Hematopoietic multipotent progenitor cell treated with erythropoietin and hydrocortisone succinate and interleukin-3 and kit ligand, for 15 days (in vitro differentiated cells): ENCODE results near the gene IFITM1.
"Not testable (repeated sequence)": the region's sequence is repeated elsewhere in the genome, so short reads cannot be mapped to it uniquely, and the experiment has no call there.

Source experiments
- DNase-seq: peaks from one replicate; pipeline ENCODE4 v3.0.0-alpha.2; 2015; ENCODE audit warnings: low spot score

IFITM1 gene

DNA sequence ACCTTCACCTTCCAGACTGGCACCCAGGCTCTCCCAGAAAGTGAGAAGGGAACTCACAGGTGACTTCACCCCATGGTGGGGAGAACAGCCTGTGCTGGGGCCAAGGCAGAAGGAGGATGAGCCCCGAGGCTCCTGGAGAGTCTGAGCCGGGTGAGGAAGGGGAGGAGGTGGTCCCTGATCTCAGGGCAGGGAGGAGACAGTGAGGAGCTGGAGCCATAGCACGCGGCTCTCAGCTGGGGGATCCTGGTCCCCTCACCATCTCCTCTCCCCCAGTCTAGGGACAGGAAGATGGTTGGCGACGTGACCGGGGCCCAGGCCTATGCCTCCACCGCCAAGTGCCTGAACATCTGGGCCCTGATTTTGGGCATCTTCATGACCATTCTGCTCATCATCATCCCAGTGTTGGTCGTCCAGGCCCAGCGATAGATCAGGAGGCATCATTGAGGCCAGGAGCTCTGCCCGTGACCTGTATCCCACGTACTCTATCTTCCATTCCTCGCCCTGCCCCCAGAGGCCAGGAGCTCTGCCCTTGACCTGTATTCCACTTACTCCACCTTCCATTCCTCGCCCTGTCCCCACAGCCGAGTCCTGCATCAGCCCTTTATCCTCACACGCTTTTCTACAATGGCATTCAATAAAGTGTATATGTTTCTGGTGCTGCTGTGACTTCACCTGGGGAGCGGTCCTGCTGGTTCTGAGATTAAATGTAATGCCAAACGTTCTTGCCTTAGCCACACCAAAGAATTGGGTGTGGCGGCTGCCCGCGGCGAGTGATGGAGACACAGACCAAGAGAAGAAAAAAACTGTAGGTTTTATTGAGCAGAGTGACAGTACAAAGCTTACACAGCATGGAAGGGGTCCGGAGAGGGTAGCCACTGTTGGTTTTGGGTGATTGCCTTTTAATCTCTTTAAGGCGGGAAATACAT, 4.8 kb upstream of the IFITM1 start:
- not testable (repeated sequence) for DNase-seq

DNA sequence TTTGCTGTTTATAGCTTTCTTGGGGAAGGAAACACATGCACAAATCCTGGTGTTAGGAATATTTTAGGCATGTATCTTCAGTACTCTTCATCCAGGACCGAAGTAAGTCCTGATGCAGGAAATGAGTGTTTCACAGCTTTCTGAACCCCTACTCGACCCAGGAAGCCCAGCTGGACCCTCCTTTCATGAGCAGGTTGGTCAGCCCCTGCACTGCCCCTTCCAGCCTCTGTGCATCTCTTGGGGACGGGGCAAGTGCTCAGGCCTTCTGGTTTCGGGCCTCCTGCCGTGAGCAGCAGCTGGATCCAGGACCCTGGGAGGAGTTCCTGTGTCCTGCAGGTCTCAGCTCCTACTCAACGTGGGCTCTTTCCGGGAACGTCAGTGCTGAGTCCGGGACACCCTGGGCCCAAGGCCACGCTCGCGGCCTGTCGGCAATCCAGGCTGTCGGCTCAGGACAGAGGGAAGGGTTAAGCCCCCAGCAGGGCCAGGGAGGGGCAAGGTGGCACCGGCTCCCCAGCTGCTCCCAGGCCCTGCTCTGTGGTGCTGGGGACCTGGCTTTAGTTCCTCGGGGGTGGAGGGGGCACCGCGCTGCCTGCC, 3.8 kb upstream of the IFITM1 start:
- not testable (repeated sequence) for DNase-seq

DNA sequence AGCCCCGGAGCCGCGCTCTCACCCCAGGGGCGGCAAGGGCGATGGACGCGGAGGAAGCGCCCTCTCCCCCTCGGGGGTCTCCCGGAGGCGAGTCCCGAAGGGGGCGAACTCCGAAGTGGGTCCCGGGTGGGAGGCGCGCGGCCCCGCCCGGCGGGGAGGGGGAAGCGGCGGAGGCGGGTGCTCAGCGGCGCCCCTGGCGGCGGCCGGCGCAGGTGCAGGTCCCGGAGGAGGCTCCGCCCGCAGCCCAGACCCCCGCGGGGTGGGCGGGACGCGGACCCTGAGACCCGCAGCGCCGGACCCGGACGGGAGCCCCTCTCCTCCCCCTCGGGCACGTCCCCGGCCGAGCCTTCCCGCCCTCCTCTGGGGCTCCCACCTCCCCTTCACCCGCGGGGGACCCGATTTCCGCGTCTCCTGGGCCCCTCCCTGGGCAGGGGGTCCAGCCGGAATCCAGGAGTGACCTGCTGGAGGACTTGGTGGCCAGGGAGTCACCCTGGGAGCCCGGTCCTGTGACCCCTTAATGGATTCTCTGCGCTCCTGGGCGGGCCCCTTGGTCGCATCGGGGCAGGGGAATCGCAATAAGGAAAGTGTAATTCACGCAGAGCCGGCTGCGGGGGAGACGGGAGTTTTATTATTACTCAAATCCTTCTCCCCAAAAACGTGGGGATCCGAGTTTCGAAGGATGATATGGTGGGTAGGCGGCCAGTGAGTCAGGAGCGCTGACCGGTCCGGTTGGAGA, 2.7 kb upstream of the IFITM1 start:
- not testable (repeated sequence) for DNase-seq

DNA sequence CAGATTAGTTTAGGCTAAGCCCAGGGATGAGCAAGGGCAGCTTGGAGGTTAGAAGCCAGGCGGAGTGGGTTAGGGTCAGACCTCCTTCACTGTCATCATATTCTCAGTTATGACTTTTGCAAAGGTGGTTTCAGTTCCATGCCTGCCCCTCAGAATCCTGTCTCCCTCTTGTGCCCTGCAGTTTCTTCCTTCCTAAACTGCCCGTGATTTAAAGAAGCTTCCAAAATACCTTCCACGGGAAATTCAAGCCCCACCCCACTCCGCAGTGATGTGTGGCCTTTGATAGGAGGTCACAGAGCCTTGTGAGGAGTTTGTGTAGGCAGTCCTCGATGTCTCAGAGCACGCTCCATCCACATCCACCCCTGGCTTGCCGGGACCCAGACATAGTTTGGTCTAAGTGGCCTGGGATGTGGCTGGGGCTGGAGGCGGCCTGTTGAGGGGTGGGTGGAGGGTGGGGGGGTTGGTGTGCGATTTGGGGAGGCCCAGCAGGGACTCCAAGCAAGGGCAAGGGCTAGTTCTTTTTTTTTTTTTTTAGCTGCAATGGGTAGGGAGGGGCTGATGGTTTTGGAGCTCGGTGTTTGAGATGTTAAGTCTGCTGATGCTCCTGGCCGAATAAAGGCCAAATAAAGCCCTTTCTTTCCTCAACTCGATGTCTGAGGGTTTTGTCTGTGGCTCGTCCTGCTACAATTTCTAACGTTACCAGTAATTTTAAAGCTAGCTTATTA, 1.6 kb upstream of the IFITM1 start:
- DNase-seq: no peak

DNA sequence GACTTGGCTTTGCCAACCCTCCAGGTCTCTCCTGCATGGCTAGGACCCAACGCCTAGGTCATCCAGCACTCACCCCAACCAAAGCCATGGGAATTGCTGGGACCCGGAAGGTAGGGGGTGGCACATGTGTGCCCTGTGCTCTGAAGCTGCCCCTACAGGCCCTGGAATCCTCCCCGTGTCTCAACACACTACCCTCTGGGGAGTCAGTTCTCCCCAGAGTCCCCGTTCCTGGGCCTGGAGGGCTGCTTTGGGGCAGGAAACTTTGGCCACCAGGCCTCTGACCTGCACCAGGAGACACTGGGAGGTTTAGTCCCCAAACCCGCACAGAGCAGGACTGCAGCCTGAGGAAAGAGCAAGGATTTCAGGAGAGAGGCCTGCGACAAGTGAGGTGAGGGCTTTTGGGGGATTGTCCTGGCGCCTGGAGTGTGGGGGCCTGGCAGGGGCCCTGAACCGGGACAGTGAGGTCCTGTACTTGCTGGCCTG, 495 bp upstream of the IFITM1 start:
- DNase-seq: no peak

DNA sequence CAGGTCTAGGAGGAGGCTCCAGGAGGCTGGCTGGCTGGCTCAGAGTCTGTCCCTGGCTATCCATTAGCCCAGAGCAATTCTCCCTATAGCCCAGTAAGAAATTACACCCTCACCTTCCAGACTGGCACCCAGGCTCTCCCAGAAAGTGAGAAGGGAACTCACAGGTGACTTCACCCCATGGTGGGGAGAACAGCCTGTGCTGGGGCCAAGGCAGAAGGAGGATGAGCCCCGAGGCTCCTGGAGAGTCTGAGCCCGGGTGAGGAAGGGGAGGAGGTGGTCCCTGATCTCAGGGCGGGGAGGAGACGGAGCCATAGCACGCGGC, 675 bp downstream of the IFITM1 start:
- DNase-seq: not testable (repeated sequence)

DNA sequence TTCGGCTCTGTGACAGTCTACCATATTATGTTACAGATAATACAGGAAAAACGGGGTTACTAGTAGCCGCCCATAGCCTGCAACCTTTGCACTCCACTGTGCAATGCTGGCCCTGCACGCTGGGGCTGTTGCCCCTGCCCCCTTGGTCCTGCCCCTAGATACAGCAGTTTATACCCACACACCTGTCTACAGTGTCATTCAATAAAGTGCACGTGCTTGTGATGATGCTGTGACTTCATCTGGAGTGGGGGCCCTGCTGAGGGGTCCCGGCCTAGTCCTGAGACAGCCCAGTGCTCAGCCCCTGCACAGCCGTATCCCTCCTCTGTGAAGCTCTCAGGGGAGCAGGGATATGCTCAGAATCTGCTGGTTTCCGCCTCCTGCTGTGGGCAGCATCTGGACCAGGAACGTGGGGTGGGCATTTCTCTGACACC, 1.2 kb downstream of the IFITM1 start:
- no peak for DNase-seq

DNA sequence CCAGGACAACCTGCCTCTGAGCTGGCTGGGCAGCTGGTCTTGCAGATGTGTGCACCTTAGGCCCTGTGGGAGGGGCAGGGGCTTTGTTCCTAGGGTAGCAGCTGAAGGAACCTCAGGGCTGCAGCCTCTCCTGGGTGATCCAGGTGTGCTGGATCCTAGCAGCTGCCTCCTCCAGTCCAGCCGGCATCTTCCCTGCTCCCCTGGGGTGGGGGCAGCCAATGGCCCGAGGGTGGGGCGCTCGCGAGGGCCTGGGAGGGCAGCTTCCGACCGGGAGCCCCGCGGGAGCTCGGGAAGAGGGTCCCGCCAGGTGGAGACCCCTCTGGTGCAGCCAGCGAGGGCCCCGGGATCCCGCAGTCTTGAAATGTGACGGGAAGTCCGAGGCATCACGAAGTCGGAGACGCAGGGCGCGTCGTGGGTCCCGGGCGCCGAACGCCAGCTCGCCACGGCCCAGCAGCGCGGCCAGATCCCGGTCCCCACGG, 1.7 kb downstream of the IFITM1 start:
- DNase-seq: no peak

DNA sequence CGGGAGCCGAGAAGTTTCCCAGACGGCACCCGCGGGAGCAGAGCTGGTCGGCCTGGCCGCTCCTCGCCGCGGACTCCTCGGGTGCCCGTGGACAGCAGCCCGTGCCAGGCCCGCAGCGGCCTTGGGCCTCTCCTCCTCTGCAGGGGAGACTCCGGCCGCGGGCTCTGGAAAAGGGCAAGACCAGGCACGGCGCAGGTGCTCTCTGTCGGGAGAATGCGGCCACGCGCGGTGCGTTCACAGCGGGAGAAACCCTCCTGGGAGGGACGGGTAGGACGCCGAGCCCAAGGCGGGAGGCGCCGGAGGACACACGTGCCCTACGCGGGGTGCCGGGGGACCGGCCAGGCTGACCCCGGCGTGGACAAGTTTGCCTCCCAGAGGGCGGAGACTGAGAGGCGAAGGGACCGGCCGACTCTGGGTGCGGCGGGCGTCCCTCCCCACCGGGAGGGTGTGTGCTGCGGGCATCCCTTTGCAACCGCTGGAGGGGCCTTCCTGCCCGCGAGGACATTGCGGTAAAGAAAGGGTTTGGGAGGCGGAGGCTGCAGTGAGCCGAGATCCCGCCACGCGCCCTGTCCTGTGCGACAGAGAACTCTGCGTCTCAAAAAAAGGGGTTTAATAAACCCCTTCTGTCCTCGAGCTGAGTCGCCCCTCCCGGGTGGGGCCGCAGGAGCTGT, 2.3 kb downstream of the IFITM1 start:
- DNase-seq: no peak

DNA sequence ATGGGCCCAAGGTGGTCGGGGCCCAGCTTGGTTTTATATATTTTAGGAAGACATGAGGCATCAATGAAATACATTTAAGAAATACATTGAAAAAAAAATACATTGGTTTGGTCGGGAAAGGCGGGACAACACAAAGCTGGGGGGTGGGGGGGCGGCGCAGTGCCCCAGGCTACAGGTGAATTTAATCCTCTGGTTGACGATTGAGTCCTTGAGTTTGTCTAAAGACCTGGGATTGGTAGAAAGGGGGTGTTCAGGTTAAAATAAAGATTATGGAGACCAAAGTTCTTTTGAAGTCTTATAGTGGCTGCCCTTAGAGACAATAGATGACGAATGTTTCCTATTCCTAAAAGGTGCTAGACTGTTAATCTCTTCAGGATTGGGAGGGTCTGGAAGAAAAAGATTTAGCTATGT, 3.1 kb downstream of the IFITM1 start:
- DNase-seq: no peak

DNA sequence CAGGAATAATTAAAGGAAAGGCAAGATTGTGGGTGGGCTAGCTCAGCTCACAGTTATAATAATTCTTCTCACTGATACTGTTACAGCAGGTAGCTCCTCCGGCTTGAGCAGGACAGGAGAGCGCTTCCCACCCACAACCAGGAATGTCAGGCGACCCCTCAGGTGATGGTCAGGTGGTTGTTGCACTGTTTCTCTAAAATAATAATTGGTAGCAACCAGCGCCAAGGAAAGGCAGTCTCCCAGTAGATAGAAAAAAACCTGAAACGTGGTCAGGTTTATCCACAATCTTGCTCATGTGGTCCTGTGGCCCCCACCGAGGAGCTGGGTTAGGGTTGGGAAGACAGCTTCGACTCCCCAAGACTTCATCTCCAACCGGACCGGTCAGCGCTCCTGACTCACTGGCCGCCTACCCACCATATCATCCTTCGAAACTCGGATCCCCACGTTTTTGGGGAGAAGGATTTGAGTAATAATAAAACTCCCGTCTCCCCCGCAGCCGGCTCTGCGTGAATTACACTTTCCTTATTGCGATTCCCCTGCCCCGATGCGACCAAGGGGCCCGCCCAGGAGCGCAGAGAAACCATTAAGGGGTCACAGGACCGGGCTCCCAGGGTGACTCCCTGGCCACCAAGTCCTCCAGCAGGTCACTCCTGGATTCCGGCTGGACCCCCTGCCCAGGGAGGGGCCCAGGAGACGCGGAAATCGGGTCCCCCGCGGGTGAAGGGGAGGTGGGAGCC, 4.0 kb downstream of the IFITM1 start:
- not testable (repeated sequence) for DNase-seq

DNA sequence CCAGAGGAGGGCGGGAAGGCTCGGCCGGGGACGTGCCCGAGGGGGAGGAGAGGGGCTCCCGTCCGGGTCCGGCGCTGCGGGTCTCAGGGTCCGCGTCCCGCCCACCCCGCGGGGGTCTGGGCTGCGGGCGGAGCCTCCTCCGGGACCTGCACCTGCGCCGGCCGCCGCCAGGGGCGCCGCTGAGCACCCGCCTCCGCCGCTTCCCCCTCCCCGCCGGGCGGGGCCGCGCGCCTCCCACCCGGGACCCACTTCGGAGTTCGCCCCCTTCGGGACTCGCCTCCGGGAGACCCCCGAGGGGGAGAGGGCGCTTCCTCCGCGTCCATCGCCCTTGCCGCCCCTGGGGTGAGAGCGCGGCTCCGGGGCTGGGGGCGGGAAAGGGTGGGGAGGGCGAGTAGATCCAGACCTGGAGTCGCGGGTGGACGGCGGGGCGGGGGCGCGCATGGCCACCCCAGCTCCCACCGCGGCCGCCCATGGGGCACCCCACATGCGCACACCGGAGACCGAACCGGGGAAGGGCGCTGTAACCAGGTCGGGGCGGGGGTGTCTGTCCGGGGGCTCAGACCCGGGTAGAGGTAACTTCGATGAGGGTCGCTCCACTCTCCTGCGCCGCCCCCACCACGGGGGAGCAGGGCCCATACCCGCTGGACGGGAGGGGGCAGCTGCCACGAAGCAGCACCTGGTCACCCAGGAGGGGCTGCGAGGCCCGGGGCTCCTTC, 4.7 kb downstream of the IFITM1 start:
- not testable (repeated sequence) for DNase-seq

DNA sequence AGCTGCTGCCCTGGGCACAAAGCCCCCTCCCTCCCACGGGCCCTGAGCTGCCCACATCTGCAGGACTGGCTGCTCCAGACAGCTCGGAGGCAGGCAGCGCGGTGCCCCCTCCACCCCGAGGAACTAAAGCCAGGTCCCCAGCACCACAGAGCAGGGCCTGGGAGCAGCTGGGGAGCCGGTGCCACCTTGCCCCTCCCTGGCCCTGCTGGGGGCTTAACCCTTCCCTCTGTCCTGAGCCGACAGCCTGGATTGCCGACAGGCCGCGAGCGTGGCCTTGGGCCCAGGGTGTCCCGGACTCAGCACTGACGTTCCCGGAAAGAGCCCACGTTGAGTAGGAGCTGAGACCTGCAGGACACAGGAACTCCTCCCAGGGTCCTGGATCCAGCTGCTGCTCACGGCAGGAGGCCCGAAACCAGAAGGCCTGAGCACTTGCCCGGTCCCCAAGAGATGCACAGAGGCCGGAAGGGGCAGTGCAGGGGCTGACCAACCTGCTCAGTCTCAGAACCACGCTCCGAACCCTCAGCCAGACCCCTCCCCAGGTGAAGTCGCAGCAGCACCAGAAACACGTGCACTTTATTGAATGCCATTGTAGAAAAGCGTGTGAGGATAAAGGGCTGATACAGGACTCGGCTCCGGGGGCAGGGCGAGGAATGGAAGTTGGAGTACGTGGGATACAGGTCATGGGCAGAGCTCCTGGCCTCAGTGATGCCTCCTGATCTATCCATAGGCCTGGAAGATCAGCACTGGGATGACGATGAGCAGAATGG, 5.5 kb downstream of the IFITM1 start:
- DNase-seq: not testable (repeated sequence)

DNA sequence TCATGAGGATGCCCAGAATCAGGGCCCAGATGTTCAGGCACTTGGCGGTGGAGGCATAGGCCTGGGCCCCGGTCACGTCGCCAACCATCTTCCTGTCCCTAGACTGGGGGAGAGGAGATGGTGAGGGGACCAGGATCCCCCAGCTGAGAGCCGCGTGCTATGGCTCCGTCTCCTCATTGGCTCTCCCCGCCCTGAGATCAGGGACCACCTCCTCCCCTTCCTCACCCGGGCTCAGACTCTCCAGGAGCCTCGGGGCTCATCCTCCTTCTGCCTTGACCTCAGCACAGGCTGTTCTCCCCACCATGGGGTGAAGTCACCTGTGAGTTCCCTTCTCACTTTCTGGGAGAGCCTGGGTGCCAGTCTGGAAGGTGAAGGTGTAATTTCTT, 6.0 kb downstream of the IFITM1 start:
- DNase-seq: not testable (repeated sequence)

DNA sequence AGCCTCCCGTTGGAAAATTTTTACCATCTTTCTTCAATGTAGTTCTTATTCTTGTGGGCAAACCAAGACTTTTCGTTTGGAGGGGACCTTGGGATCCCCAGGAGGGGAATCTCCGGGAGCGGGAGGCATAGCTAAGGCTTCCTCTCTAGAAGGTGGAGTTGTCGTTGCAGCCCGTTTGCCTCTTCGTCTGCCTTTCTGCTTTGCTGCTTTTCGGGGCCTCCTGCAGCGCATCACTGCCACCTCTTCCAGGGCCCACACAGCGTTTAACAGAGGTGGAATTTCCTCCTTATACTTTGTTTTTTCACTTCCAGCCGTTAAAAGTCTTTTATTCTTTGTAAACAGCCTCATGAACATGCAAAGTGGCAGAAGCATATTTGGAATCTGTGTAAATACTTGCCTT, 10.3 kb downstream of the IFITM1 start:
- no peak for DNase-seq

DNA sequence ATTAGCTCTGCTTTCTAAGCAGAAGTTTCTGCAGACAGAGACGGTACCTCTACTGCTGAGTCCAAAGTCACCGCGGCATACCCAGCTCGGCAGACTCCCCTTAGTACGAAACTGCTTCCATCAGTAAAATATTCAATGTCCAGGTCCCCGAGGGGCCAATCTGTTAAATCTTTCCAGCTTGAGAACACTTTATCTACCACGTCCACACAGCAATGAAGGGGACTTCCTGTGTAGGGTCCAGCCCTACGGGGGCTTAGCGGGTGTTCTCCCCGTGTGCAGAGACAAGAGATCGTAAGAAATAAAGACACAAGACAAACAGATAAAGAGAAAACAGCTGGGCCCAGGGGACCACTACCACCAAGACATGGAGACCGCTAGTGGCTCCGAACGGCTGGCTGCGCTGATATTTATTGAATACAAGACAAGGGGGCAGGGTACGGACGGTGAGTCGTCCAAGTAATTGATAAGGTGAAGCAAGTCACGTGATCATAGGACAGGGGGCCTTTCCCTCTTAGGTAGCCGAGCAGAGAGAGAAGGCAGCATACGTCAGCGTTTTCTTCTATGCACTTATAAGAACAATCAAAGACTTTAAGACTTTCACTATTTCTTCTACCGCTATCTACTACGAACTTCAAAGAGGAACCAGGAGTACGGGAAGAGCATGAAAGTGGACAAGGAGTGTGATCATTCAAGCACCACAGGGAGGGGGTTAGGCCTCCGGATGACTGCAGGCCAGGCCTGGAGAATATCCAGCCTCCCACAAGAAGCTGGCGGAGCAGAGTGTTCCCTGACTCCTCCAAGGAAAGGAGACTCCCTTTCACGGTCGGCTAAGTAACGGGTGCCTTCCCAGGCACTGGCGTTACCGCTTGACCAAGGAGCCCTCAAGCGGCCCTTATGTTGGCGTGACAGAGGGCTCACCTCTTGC, 11.0 kb downstream of the IFITM1 start:
- DNase-seq: not testable (repeated sequence)

DNA sequence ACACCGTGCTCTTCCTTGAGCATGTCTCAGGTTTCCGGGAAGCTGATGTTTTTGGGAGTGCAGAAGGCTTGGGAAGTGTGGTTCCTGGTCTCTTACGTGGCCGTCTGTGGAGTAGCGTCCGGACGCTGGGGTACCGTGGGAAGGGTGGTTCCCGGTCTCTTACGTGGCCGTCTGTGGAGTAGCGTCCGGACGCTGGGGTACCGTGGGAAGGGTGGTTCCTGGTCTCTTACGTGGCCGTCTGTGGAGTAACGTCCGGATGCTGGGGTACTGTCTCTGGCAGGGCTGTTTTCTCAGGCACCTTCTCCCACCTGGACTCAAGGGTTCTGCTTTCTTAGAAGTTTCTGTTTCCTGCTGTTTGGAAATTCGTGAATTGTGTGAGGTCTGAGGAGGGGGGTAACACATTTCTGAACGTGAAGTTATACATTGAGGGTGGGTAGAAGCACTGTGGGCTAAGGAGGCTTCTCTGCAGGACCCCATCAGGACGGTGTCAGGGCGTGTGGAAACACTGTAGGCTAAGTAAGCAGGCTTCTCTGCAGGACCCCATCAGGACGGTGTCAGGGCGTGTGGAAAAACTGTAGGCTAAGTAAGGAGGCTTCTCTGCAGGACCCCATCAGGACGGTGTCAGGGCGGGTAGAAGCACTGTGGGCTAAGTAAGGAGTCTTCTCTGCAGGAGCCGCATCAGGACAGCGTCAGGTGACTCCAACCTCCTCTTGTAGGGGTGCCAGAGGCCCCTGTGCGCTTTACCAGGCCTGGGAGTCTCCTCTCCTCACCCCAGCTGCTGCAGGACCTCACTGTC, 12.2 kb downstream of the IFITM1 start:
- DNase-seq: no peak

DNA sequence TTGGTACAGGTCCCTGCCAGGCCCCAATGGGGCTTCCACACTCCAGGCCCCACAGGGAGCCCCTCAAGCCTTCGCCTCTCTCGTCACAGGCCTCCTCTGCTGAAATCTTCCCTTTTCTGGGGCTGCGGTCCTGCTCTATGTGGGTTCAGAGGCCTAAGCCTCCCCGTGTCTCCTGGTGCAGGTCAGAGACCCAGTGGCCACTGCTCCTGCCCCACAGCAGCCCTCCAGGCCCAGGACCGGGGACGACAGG, 12.7 kb downstream of the IFITM1 start:
- no peak for DNase-seq
